Mucosa of stomach (tissue), 1 donor: ENCODE data around the gene KIAA1671.
A peak's percentile ranks its signal among the peaks of the same experiment; 100 is the strongest.

Source experiments
- H3K27me3 ChIP-seq: one replicate; pipeline ENCODE4 v1.7.0; 2013; ENCODE audit warnings: mild to moderate bottlenecking, low read length; ENCODE audit not compliant: control insufficient read depth, insufficient read depth
- H3K36me3 ChIP-seq: one replicate; pipeline ENCODE4 v1.7.0; 2013; ENCODE audit warnings: low read length; ENCODE audit not compliant: control insufficient read depth, insufficient read depth
- H3K4me1 ChIP-seq: one replicate; pipeline ENCODE4 v1.7.0; 2013; ENCODE audit warnings: mild to moderate bottlenecking, low read length; ENCODE audit not compliant: control insufficient read depth, insufficient read depth
- H3K4me3 ChIP-seq: one replicate; pipeline ENCODE4 v1.7.0; 2013; ENCODE audit warnings: low read length
- H3K9ac ChIP-seq: one replicate; pipeline ENCODE4 v1.7.0; 2013; ENCODE audit warnings: mild to moderate bottlenecking, low read length, moderate library complexity
- H3K9me3 ChIP-seq: one replicate; pipeline ENCODE4 v1.7.0; 2013; ENCODE audit warnings: mild to moderate bottlenecking, low read length, moderate library complexity; ENCODE audit not compliant: control insufficient read depth
- donor health status: Pancreatic carcinoma.

Gene KIAA1671

DNA sequence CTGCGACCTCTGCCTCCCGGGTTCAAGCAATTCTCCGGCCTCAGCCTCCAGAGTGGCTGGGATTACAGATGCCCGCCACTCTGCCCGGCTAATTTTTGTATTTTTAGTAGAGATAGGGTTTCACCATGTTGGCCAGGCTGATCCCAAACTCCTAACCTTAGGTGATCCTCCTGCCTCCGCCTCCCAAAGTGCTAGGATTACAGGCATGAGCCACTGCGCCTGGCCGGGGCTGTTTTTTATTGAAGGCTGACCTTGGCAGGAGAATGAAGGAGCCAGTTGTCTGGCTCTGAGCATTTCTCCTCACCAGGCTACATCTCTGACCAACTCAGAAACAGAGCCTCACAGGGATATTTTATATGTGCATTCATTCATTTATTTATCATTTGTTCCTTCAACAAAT lies 2.3 kb downstream of the KIAA1671 start:
- Histone ChIP-seq H3K36me3 (no peaks in the 10 kb centered on the region), H3K4me3 (no peak overlapping the region), H3K9me3 (no peaks in the 10 kb centered on the region), H3K4me1 (peaks cover 20% of the 10 kb centered on the region), H3K27me3 (peaks cover 2% of the 10 kb centered on the region), H3K9ac (no peak overlapping the region)

DNA sequence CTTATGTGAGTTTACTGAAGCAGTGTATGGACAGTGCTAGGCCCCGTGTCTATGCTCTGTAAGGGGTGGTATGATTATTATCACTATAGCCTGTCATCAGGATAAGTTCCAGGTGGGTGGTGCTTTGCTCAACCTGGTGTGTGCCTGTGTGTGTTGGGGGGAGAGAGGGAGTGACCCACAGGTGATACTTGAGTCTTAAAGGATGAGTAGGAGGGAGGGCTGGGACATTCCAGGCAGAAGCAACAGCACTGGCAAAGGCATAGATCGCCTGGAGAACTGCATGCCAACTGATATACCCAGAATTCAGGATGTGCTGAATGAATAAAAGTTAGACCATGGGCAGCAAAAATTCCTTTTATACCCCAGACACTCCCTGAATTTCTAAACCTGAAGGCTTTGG lies 4.5 kb downstream of the KIAA1671 start:
- H3K9ac ChIP-seq: no peak overlapping the region
- H3K4me3 ChIP-seq: no peak overlapping the region
- peaks cover 2% of the 10 kb centered on the region for H3K27me3 ChIP-seq
- peaks cover 20% of the 10 kb centered on the region for H3K4me1 ChIP-seq
- H3K9me3 ChIP-seq: no peaks in the 10 kb centered on the region
- no peaks in the 10 kb centered on the region for H3K36me3 ChIP-seq

GRCh38 chr22:24961217-24961844 lies 8.8 kb downstream of the KIAA1671 start:
- Histone ChIP-seq H3K9me3 (no peaks in the 10 kb centered on the region), H3K36me3 (no peaks in the 10 kb centered on the region), H3K4me3 (no peak overlapping the region), H3K27me3 (no peaks in the 10 kb centered on the region), H3K9ac (no peak overlapping the region), H3K4me1 (peaks cover 9% of the 10 kb centered on the region)

DNA sequence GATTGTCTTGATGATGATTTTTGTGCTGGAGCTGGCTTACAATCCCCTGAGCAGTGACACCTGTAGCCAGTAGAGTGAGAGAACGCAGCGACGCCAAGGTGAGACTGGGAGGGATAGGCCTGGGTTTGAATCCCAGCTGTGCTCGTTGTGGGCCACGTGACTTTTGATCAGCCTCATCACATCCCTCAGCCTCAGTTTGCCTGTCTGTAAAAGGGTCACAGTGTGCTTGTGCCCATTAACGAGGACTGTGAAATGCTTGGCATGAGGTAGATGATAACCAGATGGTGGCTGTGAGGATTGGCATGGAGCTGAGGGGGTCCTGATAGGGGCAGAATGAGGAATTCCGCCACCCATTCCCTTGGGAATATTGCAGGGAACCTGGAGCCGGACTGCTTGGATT lies 9.6 kb downstream of the KIAA1671 start:
- H3K36me3 ChIP-seq: no peaks in the 10 kb centered on the region
- H3K9ac ChIP-seq: no peak overlapping the region
- no peak overlapping the region for H3K4me3 ChIP-seq
- H3K9me3 ChIP-seq: no peaks in the 10 kb centered on the region
- no peaks in the 10 kb centered on the region for H3K27me3 ChIP-seq
- H3K4me1 ChIP-seq: peaks cover 14% of the 10 kb centered on the region

DNA sequence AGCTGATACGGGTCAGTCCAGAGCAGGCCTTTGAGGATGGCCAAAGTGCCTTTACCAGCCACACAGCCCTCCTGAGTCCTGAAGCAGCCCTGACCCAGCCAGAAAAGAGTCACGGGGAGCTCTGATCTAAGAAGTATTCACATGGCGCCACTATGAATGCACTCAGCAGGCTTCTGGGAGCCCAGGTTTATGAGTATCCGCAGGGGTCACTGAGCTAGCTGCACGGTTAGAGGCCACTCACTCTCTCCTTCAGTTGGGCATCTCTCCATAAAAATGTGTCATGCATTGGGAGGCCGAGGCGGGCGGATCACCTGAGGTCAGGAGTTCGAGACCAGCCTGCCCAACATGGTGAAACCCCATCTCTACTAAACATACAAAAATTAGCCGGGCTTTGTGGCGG lies 10.3 kb downstream of the KIAA1671 start:
- Histone ChIP-seq H3K9ac (no peak overlapping the region), H3K36me3 (no peaks in the 10 kb centered on the region), H3K4me1 (peaks cover 20% of the 10 kb centered on the region), H3K4me3 (no peak overlapping the region), H3K9me3 (no peaks in the 10 kb centered on the region), H3K27me3 (no peaks in the 10 kb centered on the region)

- no peaks in the 10 kb centered on the region for H3K27me3 ChIP-seq
- peak overlapping the region; percentile 3 for H3K9ac ChIP-seq
- no peak overlapping the region for H3K4me3 ChIP-seq
- no peaks in the 10 kb centered on the region for H3K9me3 ChIP-seq
- no peaks in the 10 kb centered on the region for H3K36me3 ChIP-seq
- H3K4me1 ChIP-seq: peaks cover 27% of the 10 kb centered on the region
Observed at GRCh38 chr22:24964441-24964840, 11.9 kb downstream of the KIAA1671 start.

DNA sequence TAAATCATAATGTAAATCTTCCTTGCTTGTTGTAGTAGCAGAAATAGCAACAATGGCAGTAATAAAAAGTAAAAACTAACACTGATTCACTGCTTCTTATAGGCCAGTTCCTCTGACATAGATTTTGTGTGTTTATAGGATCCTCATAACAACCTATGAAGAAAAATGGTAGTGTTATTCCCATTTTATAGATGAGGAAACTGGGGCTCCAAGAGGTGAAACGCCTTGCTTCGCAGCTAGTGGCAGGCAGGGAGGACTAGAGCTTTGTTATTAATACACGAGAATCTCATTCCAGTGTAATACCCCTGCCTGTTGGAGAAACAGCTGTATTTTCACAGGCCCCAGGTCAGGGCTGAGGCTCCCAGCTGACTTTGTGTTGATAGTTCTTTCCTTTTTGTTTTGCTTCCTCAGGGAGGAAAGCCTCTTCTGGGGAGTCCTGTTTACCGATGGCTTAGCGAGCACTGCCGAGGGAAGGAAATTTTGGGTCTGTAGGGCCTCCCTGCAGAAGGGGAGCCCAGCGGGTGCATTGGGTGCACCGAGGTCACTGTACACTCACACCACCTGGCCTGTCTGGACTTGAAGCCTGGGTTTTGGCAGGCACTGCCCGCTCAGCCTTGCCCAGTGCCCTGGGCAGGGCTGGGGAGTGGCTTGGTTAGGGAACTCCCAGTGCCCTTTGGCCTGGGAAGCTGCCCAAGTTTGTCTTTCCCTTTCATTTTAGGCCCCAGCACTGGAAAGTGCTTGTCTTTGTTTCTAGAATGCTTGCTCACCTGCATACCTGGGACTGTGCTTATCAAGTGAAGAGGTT lies 13.5 kb downstream of the KIAA1671 start:
- Histone ChIP-seq H3K27me3 (no peaks in the 10 kb centered on the region), H3K36me3 (no peaks in the 10 kb centered on the region), H3K4me1 (peaks cover 41% of the 10 kb centered on the region), H3K4me3 (no peak overlapping the region), H3K9me3 (no peaks in the 10 kb centered on the region), H3K9ac (no peak overlapping the region)

DNA sequence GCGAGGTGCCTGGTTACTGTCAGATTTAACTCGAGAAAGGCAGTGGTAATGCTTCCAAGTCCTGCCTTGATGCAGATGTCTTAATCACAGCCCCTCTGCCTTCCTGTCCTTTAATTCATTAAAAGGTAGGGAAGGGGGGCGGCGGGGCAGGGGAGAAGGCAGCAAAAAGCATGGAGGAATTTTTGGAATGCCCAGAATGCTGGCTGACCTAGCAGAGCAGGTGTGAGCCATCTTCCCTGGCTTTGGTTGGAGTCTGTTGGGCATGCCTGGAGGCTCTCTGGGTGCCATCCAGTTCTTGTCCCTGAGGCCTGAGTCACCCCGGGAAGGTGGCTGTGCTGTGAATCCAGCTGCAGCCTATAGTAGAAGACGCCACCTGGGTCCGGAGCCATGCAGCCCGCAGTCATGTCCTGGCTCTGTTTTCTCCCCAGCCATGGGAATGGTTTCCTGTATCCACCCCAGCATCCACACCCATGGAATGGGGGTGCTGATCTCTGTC lies 15.6 kb downstream of the KIAA1671 start:
- Histone ChIP-seq H3K4me1 (peaks cover 45% of the 10 kb centered on the region), H3K9me3 (no peaks in the 10 kb centered on the region), H3K27me3 (no peaks in the 10 kb centered on the region), H3K4me3 (no peak overlapping the region), H3K9ac (no peak overlapping the region), H3K36me3 (no peaks in the 10 kb centered on the region)

DNA sequence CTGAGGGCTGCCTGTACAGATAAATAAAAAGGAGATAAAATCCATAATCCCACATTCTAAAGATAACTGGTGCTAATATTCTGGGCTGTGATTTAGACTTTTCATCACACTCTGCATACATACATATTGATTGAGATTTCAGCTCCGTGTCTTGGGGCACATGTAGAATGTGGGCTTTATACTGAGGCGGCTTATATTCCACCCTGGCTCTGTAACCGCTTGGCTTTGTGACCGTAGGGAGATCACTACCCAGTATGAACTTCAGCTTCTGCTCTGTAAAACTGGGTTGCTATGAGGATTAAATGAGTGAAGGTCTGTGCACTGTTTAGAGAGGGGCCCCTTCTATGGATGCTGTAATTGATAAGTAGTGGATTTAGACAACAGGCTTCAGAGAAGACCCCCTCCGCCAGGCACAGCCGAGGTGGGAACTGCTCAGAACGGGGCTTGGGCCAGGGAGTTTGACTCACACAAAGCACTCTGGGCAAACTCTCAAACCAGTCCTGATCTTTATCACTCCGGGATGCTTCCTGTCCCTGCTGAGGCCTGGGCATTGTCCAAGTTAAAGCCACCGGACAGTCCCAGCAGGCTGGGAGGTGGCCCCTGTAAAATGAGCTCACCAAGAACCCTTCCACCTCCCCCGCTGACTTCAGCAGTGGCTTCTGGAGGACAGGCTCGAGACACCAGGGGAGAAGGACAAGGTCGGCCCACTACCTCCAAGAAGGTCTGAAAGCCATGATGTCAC lies 17.2 kb downstream of the KIAA1671 start:
- peaks cover 57% of the 10 kb centered on the region for H3K4me1 ChIP-seq
- H3K27me3 ChIP-seq: no peaks in the 10 kb centered on the region
- H3K9ac ChIP-seq: no peak overlapping the region

GRCh38 chr22:24972369-24972768 lies 19.9 kb downstream of the KIAA1671 start:
- Histone ChIP-seq H3K4me3 (no peak overlapping the region), H3K9me3 (no peaks in the 10 kb centered on the region), H3K36me3 (no peaks in the 10 kb centered on the region), H3K4me1 (peaks cover 58% of the 10 kb centered on the region), H3K27me3 (no peaks in the 10 kb centered on the region), H3K9ac (no peak overlapping the region)

More for the DNA sequence above, 17.2 kb downstream of the KIAA1671 start:
- no peak overlapping the region for H3K4me3 ChIP-seq
- H3K9me3 ChIP-seq: no peaks in the 10 kb centered on the region
- H3K36me3 ChIP-seq: no peaks in the 10 kb centered on the region

- Histone ChIP-seq H3K9me3 (no peaks in the 10 kb centered on the region), H3K36me3 (no peaks in the 10 kb centered on the region), H3K9ac (no peak overlapping the region), H3K27me3 (no peaks in the 10 kb centered on the region), H3K4me1 (peaks cover 61% of the 10 kb centered on the region), H3K4me3 (no peak overlapping the region)
Observed at GRCh38 chr22:24973872-24974271, 21.4 kb downstream of the KIAA1671 start.

GRCh38 chr22:24975125-24975640 lies 22.7 kb downstream of the KIAA1671 start:
- Histone ChIP-seq H3K27me3 (no peaks in the 10 kb centered on the region), H3K9me3 (no peaks in the 10 kb centered on the region), H3K4me3 (no peak overlapping the region), H3K4me1 (peaks cover 52% of the 10 kb centered on the region), H3K9ac (no peak overlapping the region), H3K36me3 (no peaks in the 10 kb centered on the region)
